HCT116 (cell line): ENCODE data around the gene SDCBP2. TPM values are rescaled to one million over a fixed set of nuclear protein-coding genes. Genes with fewer than 3 reads are reported as not detected.

ENCODE experiments used
- ATAC-seq: fragments of 200-7000 bp; cut with Tn5 transposase; 2 replicates; pipeline ENCODE4 v1.9.1; 2020; ENCODE audit warnings: mild to moderate bottlenecking, moderate library complexity
- BruUV-seq: library from RNA; stranded (reverse); fragments of 400-500 nt; replicated peaks from 2 replicates; lab custom pipeline; 2021; lab: Mats Ljungman, UMichigan
- CTCF ChIA-PET: fragments of 300-600 bp; sonication (Branson Sonifier 250); formaldehyde crosslinking; loops from one replicate; lab custom pipeline; 2021; ENCODE audit warnings: antibody characterized with exemption; lab: Charles Lee
- POLR2A ChIA-PET: fragments of 300-600, 350-600 bp; sonication (Branson Sonifier 250); formaldehyde crosslinking; loops from one replicate; lab custom pipeline; 2021; ENCODE audit warnings: antibody characterized with exemption; lab: Charles Lee
- RAD21 ChIA-PET, 2 experiments: fragments of 300-600 bp; sonication (Branson Sonifier 250); formaldehyde crosslinking; loops; one replicate each; lab custom pipeline; 2023; ENCODE audit warnings: low total read pairs in 2 of 2; ENCODE audit not compliant: uncharacterized antibody in 2 of 2, unreplicated experiment in 2 of 2, low non-redundant PET in 1 of 2; lab: Charles Lee
- DNase-seq: peaks from one replicate; pipeline ENCODE4 v3.0.0-alpha.2; 2010; ENCODE audit warnings: low read depth, low spot score
- H2AFZ ChIP-seq: fragments of 200-600 bp; shearing (Covaris generic), sonication (generic); 2 replicates; pipeline ENCODE4 v1.6.1; 2017; ENCODE audit warnings: low read depth, mixed run types, mixed read lengths, antibody characterized with exemption, low read length; ENCODE audit not compliant: poor library complexity, severe bottlenecking
- H3K27ac ChIP-seq: 2 replicates; pipeline ENCODE4 v1.5.1; 2012; ENCODE audit warnings: low read depth, low read length
- H3K27me3 ChIP-seq: fragments of 200-600 bp; sonication (generic); 2 replicates; pipeline ENCODE4 v1.6.1; 2016; ENCODE audit warnings: mixed run types, low read length, mixed read lengths; ENCODE audit not compliant: insufficient read depth
- H3K36me3 ChIP-seq, 2 experiments: fragments of 200-500 bp in 1 of 2; fragments of 200-600 bp in 1 of 2; sonication (Bioruptor generic) in 1 of 2; sonication (generic) in 1 of 2; 2 replicates each; pipeline versions ENCODE4 v1.5.1 to v1.6.1; 2014 to 2016; ENCODE audit warnings: low read length in 2 of 2, inconsistent platforms in 1 of 2, mixed read lengths in 1 of 2, mixed run types in 1 of 2; ENCODE audit not compliant: insufficient read depth in 2 of 2, control insufficient read depth in 1 of 2
- H3K4me1 ChIP-seq, 2 experiments: fragments of 200-600 bp in 1 of 2; sonication (generic) in 1 of 2; 2 replicates each; pipeline versions ENCODE4 v1.5.1 to v1.6.1; 2012 to 2017; ENCODE audit warnings: low read length in 2 of 2, inconsistent platforms in 1 of 2, mild to moderate bottlenecking in 1 of 2, mixed read lengths in 1 of 2, mixed run types in 1 of 2, moderate library complexity in 1 of 2; ENCODE audit not compliant: insufficient read depth in 2 of 2, control insufficient read depth in 1 of 2
- H3K4me2 ChIP-seq: fragments of 200-600 bp; sonication (generic); 2 replicates; pipeline ENCODE4 v1.6.1; 2017; ENCODE audit warnings: mixed run types, low read length, mixed read lengths
- H3K4me3 ChIP-seq, 2 experiments: fragments of 200-600 bp in 1 of 2; sonication (generic) in 1 of 2; replicated peaks in 1 of 2; 2 replicates each; pipeline ENCODE4 v1.5.1; 2011 to 2016; ENCODE audit warnings: low read length in 2 of 2, control low read depth in 1 of 2, low read depth in 1 of 2, mild to moderate bottlenecking in 1 of 2, mixed read lengths in 1 of 2, mixed run types in 1 of 2
- H3K79me2 ChIP-seq: fragments of 200-600 bp; sonication (generic); 2 replicates; pipeline ENCODE4 v1.6.1; 2017; ENCODE audit warnings: mild to moderate bottlenecking, mixed run types, low read length, moderate library complexity, mixed read lengths; ENCODE audit not compliant: insufficient read depth
- H3K9ac ChIP-seq: fragments of 200-600 bp; sonication (generic); 2 replicates; pipeline ENCODE4 v1.6.1; 2016; ENCODE audit warnings: low read length, mixed read lengths
- H3K9me2 ChIP-seq: fragments of 200-600 bp; sonication (generic), shearing (Covaris generic); 2 replicates; pipeline ENCODE4 v1.6.1; 2017; ENCODE audit warnings: mixed run types, mild to moderate bottlenecking, moderate library complexity; ENCODE audit not compliant: insufficient read depth
- H3K9me3 ChIP-seq, 2 experiments: fragments of 200-500 bp in 1 of 2; fragments of 200-600 bp in 1 of 2; sonication (Bioruptor generic) in 1 of 2; sonication (generic) in 1 of 2; 2 replicates each; pipeline ENCODE4 v1.6.1; 2014 to 2017; ENCODE audit warnings: low read length in 2 of 2, mixed read lengths in 2 of 2, inconsistent platforms in 1 of 2, low read depth in 1 of 2, mild to moderate bottlenecking in 1 of 2, mixed run types in 1 of 2, moderate library complexity in 1 of 2; ENCODE audit not compliant: control insufficient read depth in 1 of 2, insufficient read depth in 1 of 2
- H4K20me1 ChIP-seq: fragments of 200-600 bp; sonication (generic), shearing (Covaris generic); 2 replicates; pipeline ENCODE4 v1.6.1; 2017; ENCODE audit warnings: mixed run types, mild to moderate bottlenecking, moderate library complexity; ENCODE audit not compliant: insufficient read depth
- CBX3 ChIP-seq: IDR thresholded peaks from 2 replicates; pipeline ENCODE4 v1.6.1; 2012; ENCODE audit warnings: low read depth
- EGR1 ChIP-seq: IDR thresholded peaks from 2 replicates; pipeline ENCODE4 v1.6.1; 2012; ENCODE audit warnings: low read depth
- ELF1 ChIP-seq: IDR thresholded peaks from 2 replicates; pipeline ENCODE4 v1.6.1; 2012; ENCODE audit warnings: low read depth, borderline replicate concordance
- EZH2 ChIP-seq: fragments of 200-600 bp; sonication (generic); IDR thresholded peaks from 2 replicates; pipeline ENCODE4 v1.6.1; 2017; ENCODE audit warnings: antibody characterized with exemption, mixed run types
- EZH2phosphoT487 ChIP-seq: fragments of 200-600 bp; IDR thresholded peaks from 2 replicates; pipeline ENCODE4 v1.6.1; 2018; ENCODE audit warnings: antibody characterized with exemption, borderline replicate concordance
- POLR2A ChIP-seq: IDR thresholded peaks from 2 replicates; pipeline ENCODE4 v1.7.0; 2011; ENCODE audit warnings: borderline replicate concordance; ENCODE audit not compliant: insufficient read depth, insufficient read length; ENCODE audit errors: extremely low read depth
- POLR2AphosphoS5 ChIP-seq: IDR thresholded peaks from 2 replicates; pipeline ENCODE4 v1.6.1; 2011; ENCODE audit warnings: mild to moderate bottlenecking, low read depth, low read length, moderate library complexity
- SRF ChIP-seq: IDR thresholded peaks from 2 replicates; pipeline ENCODE4 v1.6.1; 2012; ENCODE audit warnings: low read depth
- YY1 ChIP-seq: IDR thresholded peaks from 2 replicates; pipeline ENCODE4 v1.6.1; 2011; ENCODE audit warnings: low read length, low read depth, moderate library complexity, mild to moderate bottlenecking; ENCODE audit not compliant: insufficient replicate concordance; ENCODE audit errors: extremely low read depth
- ZFX ChIP-seq: fragments of 450-650 bp; IDR thresholded peaks from 2 replicates; pipeline ENCODE4 v1.6.1; 2017
- ZNF274 ChIP-seq: fragments of 200-500 bp; sonication (Bioruptor generic); IDR thresholded peaks from 2 replicates; pipeline ENCODE4 v1.6.1; 2014; ENCODE audit warnings: mild to moderate bottlenecking, low read depth, low read length, inconsistent platforms
- intact Hi-C: fragments of 100-400 bp; cut with micrococcal nuclease; formaldehyde crosslinking; loops from 2 replicates; pipeline ENCODE4 v1.10.0; 2022
- total RNA-seq: library from RNA; stranded (reverse); gene quantifications from one replicate; pipeline ENCODE4 v1.2.1, GENCODE V29; 2021; ENCODE audit not compliant: unreplicated experiment
- TF ChIP-seq, protein P1 (sequence below): IDR thresholded peaks from 2 replicates; pipeline ENCODE4 v1.6.1; 2012
- TF ChIP-seq, protein P2 (sequence below), 3 experiments: fragments of 200-600 bp in 1 of 3; sonication (generic) in 1 of 3; IDR thresholded peaks in 2 of 3; conservative IDR thresholded peaks in 1 of 3; 2 replicates each; pipeline ENCODE4 v1.5.1; 2012 to 2017; ENCODE audit warnings: low read depth in 2 of 3, low read length in 2 of 3, antibody characterized with exemption in 1 of 3, borderline replicate concordance in 1 of 3, control low read depth in 1 of 3, mild to moderate bottlenecking in 1 of 3, mixed read lengths in 1 of 3, mixed run types in 1 of 3, moderate library complexity in 1 of 3; ENCODE audit not compliant: insufficient read depth in 1 of 3
- TF ChIP-seq, protein P3 (sequence below): IDR thresholded peaks from 2 replicates; pipeline ENCODE4 v1.6.1; 2011; ENCODE audit warnings: mild to moderate bottlenecking, low read length, moderate library complexity; ENCODE audit not compliant: insufficient replicate concordance; ENCODE audit errors: extremely low read depth

The SDCBP2 gene
- total RNA-seq, 1 experiment from 2014 or later: 3.4 TPM

DNA sequence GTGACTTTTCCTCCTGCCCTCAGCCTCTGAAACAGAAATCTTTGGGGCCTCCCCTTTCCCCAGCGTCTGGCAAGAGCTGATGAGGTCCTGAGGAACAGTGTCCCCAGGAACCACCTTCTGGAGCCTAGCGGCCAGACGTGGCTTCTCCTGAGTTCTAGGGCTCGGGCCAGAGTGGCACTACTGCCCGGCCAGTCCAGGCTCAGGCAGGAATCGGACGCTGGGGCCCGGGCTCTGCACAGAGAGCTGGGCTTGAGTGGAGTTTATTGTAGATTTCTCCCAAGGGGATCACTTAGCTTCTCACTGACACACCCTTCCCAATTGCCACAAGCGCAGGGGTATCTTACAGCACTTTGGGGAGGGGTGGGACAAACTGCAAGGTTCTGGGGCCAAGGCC, 20.2 kb downstream of the SDCBP2 start:
- BruUV-seq: no TSS peak
- H3K9ac ChIP-seq: no peak overlapping the region
- intact Hi-C loops: no loop called here
- H3K9me3 ChIP-seq: no peaks in the 10 kb centered on the region
- no peak overlapping the region for H3K4me3 ChIP-seq
- no peak overlapping the region for H2AFZ ChIP-seq
- H3K4me2 ChIP-seq: no peak overlapping the region
- H3K4me1 ChIP-seq: no peaks in the 10 kb centered on the region
- CTCF ChIA-PET: no interaction called here
- H3K79me2 ChIP-seq: no peaks in the 10 kb centered on the region
- DNase-seq (no peak), ATAC-seq (no peak)
- TF ChIP-seq YY1 (no peak), POLR2A (no peak), ELF1 (no peak)
- no peaks in the 10 kb centered on the region for H3K36me3 ChIP-seq
- H3K27me3 ChIP-seq: no peaks in the 10 kb centered on the region
- no peak overlapping the region for H3K27ac ChIP-seq
- POLR2A ChIA-PET: no interaction called here
- H4K20me1 ChIP-seq: no peaks in the 10 kb centered on the region; the same call in 1 of the 2 replicates
- no peaks in the 10 kb centered on the region for H3K9me2 ChIP-seq
- RAD21 ChIA-PET: no interaction called here

DNA sequence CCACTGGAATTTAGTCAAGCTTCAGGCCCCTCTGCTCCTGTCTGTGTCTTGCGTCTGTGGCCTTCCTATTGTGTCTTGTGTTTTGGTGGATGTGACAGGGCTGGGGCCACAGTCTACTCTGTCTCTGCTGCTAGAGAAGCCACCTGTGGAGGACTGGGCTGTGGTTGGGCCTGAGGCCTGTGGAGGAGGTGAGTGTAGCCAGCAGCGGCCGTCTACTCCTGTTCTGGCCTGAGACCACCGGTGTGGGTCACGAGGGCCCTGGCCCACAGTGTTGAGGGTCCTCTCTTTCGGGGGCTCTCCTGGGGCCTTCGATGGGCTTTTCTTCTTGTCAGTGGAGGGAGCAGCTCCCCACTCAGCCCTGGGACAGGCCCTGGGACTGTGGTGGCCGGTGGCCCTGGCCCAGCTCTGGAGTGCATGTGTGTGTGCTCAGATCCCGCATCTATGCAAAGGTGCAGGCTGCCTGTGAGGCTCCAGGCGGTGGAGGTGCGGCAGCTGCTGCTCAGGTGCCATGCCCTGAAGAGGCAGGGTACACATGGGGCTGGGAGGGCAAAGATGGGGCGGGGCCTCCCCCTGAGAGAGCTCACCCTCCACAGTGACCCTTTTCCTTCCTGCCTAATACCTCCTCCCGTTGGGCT, 20.8 kb downstream of the SDCBP2 start:
- H3K36me3 ChIP-seq: no peaks in the 10 kb centered on the region
- H3K27me3 ChIP-seq: no peaks in the 10 kb centered on the region
- ATAC-seq (no peak), DNase-seq (no peak)
- no peak overlapping the region for H3K4me3 ChIP-seq
- no TSS peak for BruUV-seq
- no peak overlapping the region for H3K27ac ChIP-seq
- H3K9ac ChIP-seq: no peak overlapping the region
- no peak overlapping the region for H3K4me2 ChIP-seq
- RAD21 ChIA-PET: no interaction called here
- TF ChIP-seq ZNF274 (no peak), SRF (no peak), EZH2phosphoT487 (no peak), POLR2AphosphoS5 (no peak), EZH2 (no peak), YY1 (no peak), ZFX (no peak), ELF1 (no peak), EGR1 (no peak), CBX3 (no peak)
- TF ChIP-seq, protein P1, sequence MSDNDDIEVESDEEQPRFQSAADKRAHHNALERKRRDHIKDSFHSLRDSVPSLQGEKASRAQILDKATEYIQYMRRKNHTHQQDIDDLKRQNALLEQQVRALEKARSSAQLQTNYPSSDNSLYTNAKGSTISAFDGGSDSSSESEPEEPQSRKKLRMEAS: no peak
- TF ChIP-seq, protein P2, sequence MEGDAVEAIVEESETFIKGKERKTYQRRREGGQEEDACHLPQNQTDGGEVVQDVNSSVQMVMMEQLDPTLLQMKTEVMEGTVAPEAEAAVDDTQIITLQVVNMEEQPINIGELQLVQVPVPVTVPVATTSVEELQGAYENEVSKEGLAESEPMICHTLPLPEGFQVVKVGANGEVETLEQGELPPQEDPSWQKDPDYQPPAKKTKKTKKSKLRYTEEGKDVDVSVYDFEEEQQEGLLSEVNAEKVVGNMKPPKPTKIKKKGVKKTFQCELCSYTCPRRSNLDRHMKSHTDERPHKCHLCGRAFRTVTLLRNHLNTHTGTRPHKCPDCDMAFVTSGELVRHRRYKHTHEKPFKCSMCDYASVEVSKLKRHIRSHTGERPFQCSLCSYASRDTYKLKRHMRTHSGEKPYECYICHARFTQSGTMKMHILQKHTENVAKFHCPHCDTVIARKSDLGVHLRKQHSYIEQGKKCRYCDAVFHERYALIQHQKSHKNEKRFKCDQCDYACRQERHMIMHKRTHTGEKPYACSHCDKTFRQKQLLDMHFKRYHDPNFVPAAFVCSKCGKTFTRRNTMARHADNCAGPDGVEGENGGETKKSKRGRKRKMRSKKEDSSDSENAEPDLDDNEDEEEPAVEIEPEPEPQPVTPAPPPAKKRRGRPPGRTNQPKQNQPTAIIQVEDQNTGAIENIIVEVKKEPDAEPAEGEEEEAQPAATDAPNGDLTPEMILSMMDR (IDR thresholded peaks at IDR 0.05 in 2 of 3, conservative IDR thresholded peaks at IDR 0.05 in 1 of 3; ENCODE audit: borderline replicate concordance in 1 of 3, insufficient read depth in 1 of 3, low read depth in 2 of 3, low read length in 2 of 3): no peak
- TF ChIP-seq, protein P3, sequence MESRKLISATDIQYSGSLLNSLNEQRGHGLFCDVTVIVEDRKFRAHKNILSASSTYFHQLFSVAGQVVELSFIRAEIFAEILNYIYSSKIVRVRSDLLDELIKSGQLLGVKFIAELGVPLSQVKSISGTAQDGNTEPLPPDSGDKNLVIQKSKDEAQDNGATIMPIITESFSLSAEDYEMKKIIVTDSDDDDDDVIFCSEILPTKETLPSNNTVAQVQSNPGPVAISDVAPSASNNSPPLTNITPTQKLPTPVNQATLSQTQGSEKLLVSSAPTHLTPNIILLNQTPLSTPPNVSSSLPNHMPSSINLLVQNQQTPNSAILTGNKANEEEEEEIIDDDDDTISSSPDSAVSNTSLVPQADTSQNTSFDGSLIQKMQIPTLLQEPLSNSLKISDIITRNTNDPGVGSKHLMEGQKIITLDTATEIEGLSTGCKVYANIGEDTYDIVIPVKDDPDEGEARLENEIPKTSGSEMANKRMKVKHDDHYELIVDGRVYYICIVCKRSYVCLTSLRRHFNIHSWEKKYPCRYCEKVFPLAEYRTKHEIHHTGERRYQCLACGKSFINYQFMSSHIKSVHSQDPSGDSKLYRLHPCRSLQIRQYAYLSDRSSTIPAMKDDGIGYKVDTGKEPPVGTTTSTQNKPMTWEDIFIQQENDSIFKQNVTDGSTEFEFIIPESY: no peak
- TF ChIP-seq, all 23 proteins: peak for 0
- H2AFZ ChIP-seq: no peak overlapping the region
- ChIA-PET CTCF (no interaction called here), POLR2A (no interaction called here)
- no peaks in the 10 kb centered on the region for H3K9me2 ChIP-seq
- intact Hi-C loops: no loop called here
- H3K9me3 ChIP-seq: no peaks in the 10 kb centered on the region
- H3K4me1 ChIP-seq: no peaks in the 10 kb centered on the region
- H4K20me1 ChIP-seq: no peaks in the 10 kb centered on the region; the same call in 1 of the 2 replicates
- no peaks in the 10 kb centered on the region for H3K79me2 ChIP-seq
